WTC11 (cell line): ENCODE measurements around the gene HSPA1B. TPM values are rescaled to one million over a fixed set of nuclear protein-coding genes. Genes with fewer than 3 reads are reported as not detected.
A peak's percentile ranks its signal among the peaks of the same experiment; 100 is the strongest.

Experiments used
- ATAC-seq: fragments of 200-7000 bp; cut with Tn5 transposase; 2 replicates; pipeline ENCODE4 v1.10.0; 2021; ENCODE audit warnings: mild to moderate bottlenecking, moderate library complexity
- CTCF ChIA-PET: fragments of 300-600 bp; sonication (Branson Sonifier 250); formaldehyde crosslinking; loops from one replicate; lab custom pipeline; 2021; ENCODE audit warnings: antibody characterized with exemption; lab: Charles Lee
- POLR2A ChIA-PET: fragments of 350-600 bp; sonication (Branson Sonifier 250); formaldehyde crosslinking; loops from one replicate; lab custom pipeline; 2021; ENCODE audit warnings: antibody characterized with exemption; lab: Charles Lee
- DNase-seq: peaks from one replicate; pipeline ENCODE4 v3.0.0; 2021; ENCODE audit warnings: low spot score
- H3K27ac Mint-ChIP-seq: 2 replicates; pipeline ENCODE4 v1.8.0; 2021; ENCODE audit warnings: mixed read lengths
- H3K27me3 Mint-ChIP-seq: 2 replicates; pipeline ENCODE4 v1.8.0; 2021; ENCODE audit warnings: low read depth, mild to moderate bottlenecking, moderate library complexity, mixed read lengths
- H3K36me3 Mint-ChIP-seq: 2 replicates; pipeline ENCODE4 v1.8.0; 2021; ENCODE audit warnings: mixed read lengths
- H3K4me1 Mint-ChIP-seq: 2 replicates; pipeline ENCODE4 v1.8.0; 2022; ENCODE audit warnings: mixed read lengths
- H3K4me3 Mint-ChIP-seq: 2 replicates; pipeline ENCODE4 v1.8.0; 2021; ENCODE audit warnings: mild to moderate bottlenecking, moderate library complexity, mixed read lengths
- H3K9me3 Mint-ChIP-seq: 2 replicates; pipeline ENCODE4 v1.8.0; 2021; ENCODE audit warnings: mixed read lengths
- ATF1 ChIP-seq: sonication (generic); formaldehyde crosslinking; IDR thresholded peaks from 2 replicates; pipeline ENCODE4 v1.8.1; 2023; ENCODE audit warnings: mild to moderate bottlenecking, moderate library complexity, missing genetic modification reagents
- CBFB ChIP-seq: sonication (generic); formaldehyde crosslinking; IDR thresholded peaks from 2 replicates; pipeline ENCODE4 v1.8.1; 2022; ENCODE audit warnings: mild to moderate bottlenecking, low read depth, missing genetic modification reagents
- CREM ChIP-seq: sonication (generic); formaldehyde crosslinking; IDR thresholded peaks from 2 replicates; pipeline ENCODE4 v1.8.1; 2022; ENCODE audit warnings: mild to moderate bottlenecking, missing genetic modification reagents, moderate library complexity
- ELF4 ChIP-seq: sonication (generic); formaldehyde crosslinking; IDR thresholded peaks from 2 replicates; pipeline ENCODE4 v1.8.1; 2022; ENCODE audit warnings: low read depth, mild to moderate bottlenecking, moderate library complexity, missing genetic modification reagents
- FOXP1 ChIP-seq: sonication (generic); formaldehyde crosslinking; IDR thresholded peaks from 2 replicates; pipeline ENCODE4 v1.8.0; 2022; ENCODE audit warnings: missing genetic modification reagents, mild to moderate bottlenecking, moderate library complexity, borderline replicate concordance
- GABPB1 ChIP-seq: sonication (generic); formaldehyde crosslinking; IDR thresholded peaks from 2 replicates; pipeline ENCODE4 v1.8.1; 2023; ENCODE audit warnings: mild to moderate bottlenecking, missing genetic modification reagents
- GRHL2 ChIP-seq: fragments of 250-450 bp; sonication (Bioruptor Pico); IDR thresholded peaks from 2 replicates; pipeline ENCODE4 v1.8.0; 2022; ENCODE audit warnings: mild to moderate bottlenecking, moderate library complexity; ENCODE audit not compliant: insufficient replicate concordance, severe bottlenecking
- GTF2I ChIP-seq: fragments of 250-450 bp; sonication (Bioruptor Pico); conservative IDR thresholded peaks from 2 replicates; pipeline ENCODE4 v1.4.0; 2021; ENCODE audit warnings: mild to moderate bottlenecking
- IRF2 ChIP-seq: sonication (generic); formaldehyde crosslinking; IDR thresholded peaks from 2 replicates; pipeline ENCODE4 v1.8.0; 2022; ENCODE audit warnings: low read depth, missing genetic modification reagents, borderline replicate concordance
- JUN ChIP-seq: sonication (generic); formaldehyde crosslinking; IDR thresholded peaks from 2 replicates; pipeline ENCODE4 v1.8.0; 2023; ENCODE audit warnings: mild to moderate bottlenecking, missing genetic modification reagents
- MXD4 ChIP-seq: fragments of 250-450 bp; sonication (Bioruptor Pico); IDR thresholded peaks from 2 replicates; pipeline ENCODE4 v1.8.0; 2021; ENCODE audit warnings: mild to moderate bottlenecking, moderate library complexity, borderline replicate concordance
- NFE2L1 ChIP-seq: sonication (generic); formaldehyde crosslinking; IDR thresholded peaks from 2 replicates; pipeline ENCODE4 v1.8.1; 2023; ENCODE audit warnings: missing genetic modification reagents
- SOX15 ChIP-seq: fragments of 250-450 bp; sonication (Bioruptor Pico); IDR thresholded peaks from 2 replicates; pipeline ENCODE4 v1.9.0; 2021; ENCODE audit warnings: mild to moderate bottlenecking
- ZNF121 ChIP-seq: sonication (generic); formaldehyde crosslinking; IDR thresholded peaks from 2 replicates; pipeline ENCODE4 v1.8.0; 2023; ENCODE audit warnings: missing genetic modification reagents
- ZNF219 ChIP-seq: sonication (generic); formaldehyde crosslinking; IDR thresholded peaks from 2 replicates; pipeline ENCODE4 v1.8.0; 2023; ENCODE audit warnings: missing genetic modification reagents, mild to moderate bottlenecking, borderline replicate concordance
- ZNF232 ChIP-seq: sonication (generic); formaldehyde crosslinking; IDR thresholded peaks from 2 replicates; pipeline ENCODE4 v1.8.0; 2022; ENCODE audit warnings: mild to moderate bottlenecking, missing genetic modification reagents
- total RNA-seq: library from RNA; stranded (reverse); gene quantifications from 3 replicates; pipeline ENCODE4 v1.2.3, GENCODE V29; 2021
- TF ChIP-seq, protein P1 (sequence below): sonication (generic); formaldehyde crosslinking; IDR thresholded peaks from 2 replicates; pipeline ENCODE4 v1.8.1; 2023; ENCODE audit warnings: mild to moderate bottlenecking, missing genetic modification reagents, moderate library complexity
- TF ChIP-seq, protein P2 (sequence below): sonication (generic); formaldehyde crosslinking; IDR thresholded peaks from 2 replicates; pipeline ENCODE4 v1.8.0; 2023; ENCODE audit warnings: missing genetic modification reagents
- TF ChIP-seq, protein P3 (sequence below): fragments of 250-450 bp; sonication (Bioruptor Pico); IDR thresholded peaks from 2 replicates; pipeline ENCODE4 v1.8.0; 2021; ENCODE audit warnings: mild to moderate bottlenecking
- TF ChIP-seq, protein P4 (sequence below): sonication (generic); formaldehyde crosslinking; conservative IDR thresholded peaks from 2 replicates; pipeline ENCODE4 v1.8.1; 2022; ENCODE audit warnings: mild to moderate bottlenecking, missing genetic modification reagents
- TF ChIP-seq, protein P5 (sequence below): sonication (generic); formaldehyde crosslinking; IDR thresholded peaks from 2 replicates; pipeline ENCODE4 v1.8.0; 2022; ENCODE audit warnings: mild to moderate bottlenecking, missing genetic modification reagents
- TF ChIP-seq, protein P6 (sequence below): sonication (generic); formaldehyde crosslinking; IDR thresholded peaks from 2 replicates; pipeline ENCODE4 v1.8.0; 2022; ENCODE audit warnings: mild to moderate bottlenecking, missing genetic modification reagents
- TF ChIP-seq, protein P7 (sequence below): sonication (generic); formaldehyde crosslinking; IDR thresholded peaks from 2 replicates; pipeline ENCODE4 v1.8.1; 2022; ENCODE audit warnings: mild to moderate bottlenecking, missing genetic modification reagents, moderate library complexity, borderline replicate concordance

HSPA1B gene
- total RNA-seq, 1 experiment from 2014 or later: 75.3 TPM

DNA sequence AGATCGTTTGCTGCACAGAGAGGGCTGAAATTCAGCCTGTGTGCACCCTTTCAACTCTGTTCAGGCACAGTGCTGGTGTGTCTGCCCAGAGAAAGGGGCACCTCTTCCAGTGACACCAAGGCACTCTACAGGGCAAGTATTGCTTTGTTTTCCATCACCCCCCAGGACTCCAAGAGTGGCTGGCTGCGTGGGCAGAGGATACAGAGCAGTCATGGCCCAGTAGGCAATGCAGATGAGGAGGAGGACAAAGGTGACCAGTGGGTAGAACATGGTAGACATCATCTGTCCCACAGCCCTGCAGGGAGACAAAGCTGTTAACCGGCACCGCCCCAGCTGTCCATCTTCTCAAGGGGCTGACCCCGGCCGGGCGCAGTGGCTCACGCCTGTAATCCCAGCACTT, 41.8 kb downstream of the HSPA1B start:
- no peaks in the 10 kb centered on the region for H3K27me3 Mint-ChIP-seq
- CTCF ChIA-PET: interaction anchor here (0.8 to 1.2 kb wide), 3 partner anchors 10 to 186 kb away, joined by 3 to 4 read pairs (median 3); partner anchors contain the start of gene SLC44A4
- POLR2A ChIA-PET: no interaction called here
- ATAC-seq (no peak), DNase-seq (no peak)
- 0 out of 2 replicates have a peak overlapping the region, but pooled peaks have one; percentile 53 for H3K27ac Mint-ChIP-seq
- H3K4me3 Mint-ChIP-seq: no peak overlapping the region
- TF ChIP-seq ZNF232: no peak
- no peak for TF ChIP-seq ELF4
- TF ChIP-seq NFE2L1: no peak
- TF ChIP-seq, protein P1, sequence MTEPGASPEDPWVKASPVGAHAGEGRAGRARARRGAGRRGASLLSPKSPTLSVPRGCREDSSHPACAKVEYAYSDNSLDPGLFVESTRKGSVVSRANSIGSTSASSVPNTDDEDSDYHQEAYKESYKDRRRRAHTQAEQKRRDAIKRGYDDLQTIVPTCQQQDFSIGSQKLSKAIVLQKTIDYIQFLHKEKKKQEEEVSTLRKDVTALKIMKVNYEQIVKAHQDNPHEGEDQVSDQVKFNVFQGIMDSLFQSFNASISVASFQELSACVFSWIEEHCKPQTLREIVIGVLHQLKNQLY (CRISPR knock-in tag): no peak
- H3K9me3 Mint-ChIP-seq: no peaks in the 10 kb centered on the region
- peaks cover 17% of the 10 kb centered on the region for H3K4me1 Mint-ChIP-seq
- H3K36me3 Mint-ChIP-seq: no peaks in the 10 kb centered on the region

DNA sequence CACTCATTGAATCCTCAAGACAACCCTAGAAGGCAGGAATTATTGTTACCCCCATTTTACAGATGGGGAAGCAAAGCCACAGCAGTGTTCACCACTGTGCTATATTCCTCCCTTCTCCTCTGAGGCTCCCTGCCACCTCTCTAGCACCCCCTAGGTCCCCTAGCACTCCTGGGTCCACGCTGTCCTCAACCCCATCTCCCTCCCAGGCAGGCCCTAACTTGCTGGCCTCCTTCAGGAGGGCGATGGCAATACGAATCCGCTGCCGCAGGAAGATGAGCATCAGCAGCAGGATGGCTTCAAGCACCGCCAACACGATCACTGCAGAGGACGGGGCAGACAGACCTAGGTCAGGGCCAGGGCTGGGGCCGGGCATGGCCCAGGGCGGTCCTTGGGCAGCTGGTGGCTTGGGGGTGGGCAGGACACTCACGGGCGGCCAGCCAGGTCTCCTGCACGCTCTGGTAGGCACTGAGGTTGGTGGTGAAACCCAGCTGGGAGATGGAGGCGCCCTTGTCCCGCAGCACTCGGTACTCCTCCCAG, 42.9 kb downstream of the HSPA1B start:
- DNase-seq: peak; percentile 29
- Mint-ChIP-seq H3K27me3 (no peaks in the 10 kb centered on the region), H3K4me3 (no peak overlapping the region), H3K4me1 (peaks cover 9% of the 10 kb centered on the region), H3K9me3 (no peaks in the 10 kb centered on the region), H3K36me3 (no peaks in the 10 kb centered on the region), H3K27ac (no peak overlapping the region)
- ChIA-PET CTCF (interaction anchor here (0.7 to 1.7 kb wide), 3 partner anchors 11 to 189 kb away, joined by 3 to 5 read pairs (median 4); partner anchors contain the start of gene LY6G5C), POLR2A (no interaction called here)
- TF ChIP-seq ZNF121 (CRISPR knock-in tag) (0 out of 2 replicates have a peak, but pooled peaks have one; percentile 79), GTF2I (CRISPR knock-in tag) (0 out of 2 replicates have a peak, but pooled peaks have one; percentile 33), JUN (CRISPR knock-in tag) (no peak)
- peak; percentile 68 for ATAC-seq

DNA sequence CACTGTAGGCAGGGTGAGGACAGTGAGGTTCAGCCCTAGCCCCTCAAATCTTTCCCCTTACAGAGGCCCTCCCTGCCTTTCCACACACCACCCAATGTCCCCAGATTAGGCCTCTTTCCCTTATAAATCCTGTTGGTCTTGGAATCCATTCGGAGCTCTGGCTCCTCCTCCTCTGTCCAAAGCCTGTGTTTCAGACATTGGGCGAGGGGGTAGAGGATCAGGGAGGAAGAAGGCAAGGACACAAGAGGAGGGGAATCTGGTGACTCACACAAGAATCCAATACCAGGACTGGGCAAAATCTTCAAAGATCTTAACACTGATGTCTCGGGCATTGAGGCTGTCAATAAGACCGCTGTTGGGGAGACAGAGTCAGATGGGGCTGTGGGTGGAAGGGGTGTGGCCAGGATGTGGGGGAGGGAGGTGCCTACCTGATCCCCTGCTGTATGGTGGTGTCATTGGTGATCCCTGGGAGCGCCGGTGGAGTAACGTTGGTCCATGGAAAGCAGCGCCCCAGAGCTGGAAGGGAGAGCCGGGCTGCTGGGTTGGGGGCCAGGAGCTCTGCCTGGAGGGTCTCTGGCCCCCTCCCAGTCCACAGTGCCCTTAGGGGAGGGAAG, 43.6 kb downstream of the HSPA1B start:
- no peak for TF ChIP-seq ATF1 (CRISPR knock-in tag)
- no peak for TF ChIP-seq ZNF219 (CRISPR knock-in tag)
- TF ChIP-seq, protein P2, sequence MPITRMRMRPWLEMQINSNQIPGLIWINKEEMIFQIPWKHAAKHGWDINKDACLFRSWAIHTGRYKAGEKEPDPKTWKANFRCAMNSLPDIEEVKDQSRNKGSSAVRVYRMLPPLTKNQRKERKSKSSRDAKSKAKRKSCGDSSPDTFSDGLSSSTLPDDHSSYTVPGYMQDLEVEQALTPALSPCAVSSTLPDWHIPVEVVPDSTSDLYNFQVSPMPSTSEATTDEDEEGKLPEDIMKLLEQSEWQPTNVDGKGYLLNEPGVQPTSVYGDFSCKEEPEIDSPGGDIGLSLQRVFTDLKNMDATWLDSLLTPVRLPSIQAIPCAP (CRISPR knock-in tag): no peak
- no peak for TF ChIP-seq CREM (CRISPR knock-in tag)
- no peak for TF ChIP-seq FOXP1
- no peak for TF ChIP-seq CBFB (CRISPR knock-in tag)
- TF ChIP-seq GRHL2 (CRISPR knock-in tag): no peak
- TF ChIP-seq, protein P3, sequence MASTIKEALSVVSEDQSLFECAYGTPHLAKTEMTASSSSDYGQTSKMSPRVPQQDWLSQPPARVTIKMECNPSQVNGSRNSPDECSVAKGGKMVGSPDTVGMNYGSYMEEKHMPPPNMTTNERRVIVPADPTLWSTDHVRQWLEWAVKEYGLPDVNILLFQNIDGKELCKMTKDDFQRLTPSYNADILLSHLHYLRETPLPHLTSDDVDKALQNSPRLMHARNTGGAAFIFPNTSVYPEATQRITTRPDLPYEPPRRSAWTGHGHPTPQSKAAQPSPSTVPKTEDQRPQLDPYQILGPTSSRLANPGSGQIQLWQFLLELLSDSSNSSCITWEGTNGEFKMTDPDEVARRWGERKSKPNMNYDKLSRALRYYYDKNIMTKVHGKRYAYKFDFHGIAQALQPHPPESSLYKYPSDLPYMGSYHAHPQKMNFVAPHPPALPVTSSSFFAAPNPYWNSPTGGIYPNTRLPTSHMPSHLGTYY (CRISPR knock-in tag): no peak
- TF ChIP-seq, protein P4, sequence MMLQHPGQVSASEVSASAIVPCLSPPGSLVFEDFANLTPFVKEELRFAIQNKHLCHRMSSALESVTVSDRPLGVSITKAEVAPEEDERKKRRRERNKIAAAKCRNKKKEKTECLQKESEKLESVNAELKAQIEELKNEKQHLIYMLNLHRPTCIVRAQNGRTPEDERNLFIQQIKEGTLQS: no peak
- TF ChIP-seq, protein P5, sequence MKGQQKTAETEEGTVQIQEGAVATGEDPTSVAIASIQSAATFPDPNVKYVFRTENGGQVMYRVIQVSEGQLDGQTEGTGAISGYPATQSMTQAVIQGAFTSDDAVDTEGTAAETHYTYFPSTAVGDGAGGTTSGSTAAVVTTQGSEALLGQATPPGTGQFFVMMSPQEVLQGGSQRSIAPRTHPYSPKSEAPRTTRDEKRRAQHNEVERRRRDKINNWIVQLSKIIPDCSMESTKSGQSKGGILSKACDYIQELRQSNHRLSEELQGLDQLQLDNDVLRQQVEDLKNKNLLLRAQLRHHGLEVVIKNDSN (CRISPR knock-in tag): no peak
- TF ChIP-seq, protein P6, sequence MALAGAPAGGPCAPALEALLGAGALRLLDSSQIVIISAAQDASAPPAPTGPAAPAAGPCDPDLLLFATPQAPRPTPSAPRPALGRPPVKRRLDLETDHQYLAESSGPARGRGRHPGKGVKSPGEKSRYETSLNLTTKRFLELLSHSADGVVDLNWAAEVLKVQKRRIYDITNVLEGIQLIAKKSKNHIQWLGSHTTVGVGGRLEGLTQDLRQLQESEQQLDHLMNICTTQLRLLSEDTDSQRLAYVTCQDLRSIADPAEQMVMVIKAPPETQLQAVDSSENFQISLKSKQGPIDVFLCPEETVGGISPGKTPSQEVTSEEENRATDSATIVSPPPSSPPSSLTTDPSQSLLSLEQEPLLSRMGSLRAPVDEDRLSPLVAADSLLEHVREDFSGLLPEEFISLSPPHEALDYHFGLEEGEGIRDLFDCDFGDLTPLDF: no peak
- no peak for TF ChIP-seq GTF2I (CRISPR knock-in tag)
- TF ChIP-seq, protein P7, sequence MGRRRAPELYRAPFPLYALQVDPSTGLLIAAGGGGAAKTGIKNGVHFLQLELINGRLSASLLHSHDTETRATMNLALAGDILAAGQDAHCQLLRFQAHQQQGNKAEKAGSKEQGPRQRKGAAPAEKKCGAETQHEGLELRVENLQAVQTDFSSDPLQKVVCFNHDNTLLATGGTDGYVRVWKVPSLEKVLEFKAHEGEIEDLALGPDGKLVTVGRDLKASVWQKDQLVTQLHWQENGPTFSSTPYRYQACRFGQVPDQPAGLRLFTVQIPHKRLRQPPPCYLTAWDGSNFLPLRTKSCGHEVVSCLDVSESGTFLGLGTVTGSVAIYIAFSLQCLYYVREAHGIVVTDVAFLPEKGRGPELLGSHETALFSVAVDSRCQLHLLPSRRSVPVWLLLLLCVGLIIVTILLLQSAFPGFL (CRISPR knock-in tag): no peak
- no peak for TF ChIP-seq GABPB1 (CRISPR knock-in tag)
- TF ChIP-seq ZNF232: no peak
- no peak for TF ChIP-seq MXD4 (CRISPR knock-in tag)
- TF ChIP-seq NFE2L1: no peak
- TF ChIP-seq IRF2 (CRISPR knock-in tag): no peak
- TF ChIP-seq SOX15 (CRISPR knock-in tag): no peak
- H3K27ac Mint-ChIP-seq: peak overlapping the region; percentile 60
- CTCF ChIA-PET: interaction anchor here (1.0 to 1.7 kb wide), 2 partner anchors 11 to 190 kb away, joined by 4 to 5 read pairs; partner anchors contain the start of gene LY6G5C

More for the DNA sequence above, 43.6 kb downstream of the HSPA1B start:
- POLR2A ChIA-PET: no interaction called here
- peak; percentile 33 for ATAC-seq
- peaks cover 9% of the 10 kb centered on the region for H3K4me1 Mint-ChIP-seq
- no peaks in the 10 kb centered on the region for H3K9me3 Mint-ChIP-seq
- no peak overlapping the region for H3K4me3 Mint-ChIP-seq
- DNase-seq: no peak
- H3K36me3 Mint-ChIP-seq: no peaks in the 10 kb centered on the region
- H3K27me3 Mint-ChIP-seq: no peaks in the 10 kb centered on the region
